ENCODE results near the gene PRPF40B.

The PRPF40B gene

DNA sequence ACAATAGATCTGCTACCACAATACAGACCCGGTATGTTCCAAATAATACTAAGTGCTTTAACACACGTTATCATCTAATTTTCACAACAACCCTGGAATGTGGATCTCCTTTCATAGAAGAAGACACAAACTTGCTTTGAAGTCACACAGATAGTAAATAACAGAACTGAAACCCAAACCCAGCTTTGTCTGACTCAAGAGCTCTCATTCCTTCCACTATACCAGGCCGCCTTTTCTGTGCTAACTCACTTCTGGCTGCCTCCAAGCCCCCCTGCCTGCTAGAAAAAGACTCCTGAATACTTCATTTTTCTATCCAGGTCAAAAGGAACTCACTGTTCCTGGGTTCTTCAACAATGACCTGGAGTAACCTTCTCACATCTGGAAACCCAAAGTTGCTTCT lies 37.8 kb downstream of the PRPF40B start:
- no peak overlapping the region for H3K4me3 ChIP-seq (ENCODE audit: low read length)
- no peak for TF ChIP-seq CTCF (conservative IDR thresholded peaks at IDR 0.05; ENCODE audit: low read depth, low read length)
- DNase-seq (ENCODE audit: low read depth), result no peak

GRCh38 chr12:49661746-49662145 lies 38.4 kb downstream of the PRPF40B start:
- H3K4me3 ChIP-seq (ENCODE audit: low read length), result no peak overlapping the region

DNA sequence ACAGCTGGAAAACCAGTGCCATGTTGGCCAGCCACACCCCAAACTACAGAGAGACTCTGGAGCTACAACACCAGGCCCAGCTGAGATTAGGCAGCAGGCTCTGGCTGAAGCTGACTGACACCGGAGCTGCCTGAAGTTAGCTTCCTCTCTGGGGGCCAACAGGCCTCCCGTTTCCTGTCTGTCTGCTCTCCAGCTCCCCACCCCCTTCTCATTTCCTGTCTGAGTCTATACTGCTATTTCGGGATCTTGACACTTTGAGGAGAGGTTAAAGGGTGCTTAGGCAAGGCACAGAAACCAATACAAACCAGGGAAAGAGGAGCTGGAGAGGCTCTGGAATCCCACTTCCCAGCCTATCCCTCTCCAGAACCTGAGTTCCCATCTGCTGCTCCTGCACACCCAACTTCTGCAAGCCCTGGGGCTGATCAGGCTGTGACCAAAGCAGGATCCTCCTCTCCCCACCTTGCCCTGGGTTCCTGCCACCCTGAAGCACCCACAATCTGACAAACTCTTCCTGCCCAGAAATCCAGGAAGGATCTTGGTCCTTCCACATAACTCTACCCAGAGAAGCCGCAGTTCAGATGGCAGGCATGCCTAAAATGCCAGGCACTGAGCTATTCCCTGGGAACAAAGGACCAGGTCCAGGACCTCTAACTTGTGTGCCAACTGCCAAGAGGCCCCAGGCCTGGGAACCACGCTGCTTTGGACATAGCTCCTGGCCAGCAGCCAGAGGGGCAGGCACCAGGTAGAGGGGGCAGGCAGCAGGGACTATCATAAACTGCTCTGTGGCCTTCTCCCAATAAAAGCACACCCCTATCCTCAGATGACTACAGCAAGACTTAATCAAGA lies 39.9 kb downstream of the PRPF40B start:
- TF ChIP-seq CTCF (conservative IDR thresholded peaks at IDR 0.05; ENCODE audit: low read depth, low read length), result no peak
- no peak for DNase-seq (ENCODE audit: low read depth)
- H3K4me3 ChIP-seq (ENCODE audit: low read length), result no peak overlapping the region

More at GRCh38 chr12:49661746-49662145, 38.4 kb downstream of the PRPF40B start:
- no peak for TF ChIP-seq CTCF (conservative IDR thresholded peaks at IDR 0.05; ENCODE audit: low read depth, low read length)
- DNase-seq (ENCODE audit: low read depth), result no peak

GRCh38 chr12:49664167-49664566 lies 40.8 kb downstream of the PRPF40B start:
- DNase-seq (ENCODE audit: low read depth), result no peak
- TF ChIP-seq CTCF (conservative IDR thresholded peaks at IDR 0.05; ENCODE audit: low read depth, low read length), result no peak
- H3K4me3 ChIP-seq (ENCODE audit: low read length), result no peak overlapping the region

DNA sequence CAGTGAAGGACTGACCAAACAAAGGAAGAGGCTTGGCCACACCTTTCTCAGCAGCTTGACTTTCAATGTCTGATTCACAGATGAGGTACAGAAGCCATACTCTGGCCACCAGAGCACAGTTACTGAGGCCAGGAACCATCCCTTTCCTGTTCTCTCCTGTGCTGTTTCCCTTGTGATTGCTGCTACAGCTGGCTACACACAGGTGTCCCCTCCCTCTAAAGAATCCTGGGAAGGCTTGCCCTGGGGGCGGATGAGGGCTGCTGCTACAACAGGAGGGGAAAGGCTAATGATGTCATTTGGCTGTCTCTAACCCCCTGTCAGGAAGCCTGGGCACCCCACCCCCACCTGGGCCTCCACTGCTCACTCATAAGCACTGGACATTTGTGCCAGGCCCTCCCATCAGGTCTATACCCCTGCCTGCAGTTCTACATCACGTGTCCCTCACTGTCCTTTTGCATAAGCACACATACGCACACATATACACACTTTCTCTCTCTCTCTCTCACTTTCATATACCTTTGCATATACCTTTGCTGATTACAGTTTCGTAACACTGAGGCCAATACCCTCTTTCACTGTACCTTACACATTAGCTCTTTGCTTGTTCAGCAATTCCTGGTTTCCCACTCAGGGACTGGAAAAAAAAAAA lies 41.4 kb downstream of the PRPF40B start:
- TF ChIP-seq CTCF (conservative IDR thresholded peaks at IDR 0.05; ENCODE audit: low read depth, low read length), result no peak
- DNase-seq (ENCODE audit: low read depth), result no peak
- no peak overlapping the region for H3K4me3 ChIP-seq (ENCODE audit: low read length)

- H3K4me3 ChIP-seq (ENCODE audit: low read length), result no peak overlapping the region
- TF ChIP-seq CTCF (conservative IDR thresholded peaks at IDR 0.05; ENCODE audit: low read depth, low read length), result no peak
- no peak for DNase-seq (ENCODE audit: low read depth)
Observed at GRCh38 chr12:49665384-49665783, 42.0 kb downstream of the PRPF40B start.

- H3K4me3 ChIP-seq (ENCODE audit: low read length), result no peak overlapping the region
- TF ChIP-seq CTCF (conservative IDR thresholded peaks at IDR 0.05; ENCODE audit: low read depth, low read length), result no peak
- no peak for DNase-seq (ENCODE audit: low read depth)
Observed at GRCh38 chr12:49666176-49666575, 42.8 kb downstream of the PRPF40B start.

Data from retinal pigment epithelial cell (primary cell).